Stimulated activated naive CD8-positive, alpha-beta T cell treated with anti-CD3 and anti-CD28 coated beads, Interleukin-15, Interleukin-2, amounts not matched to agents 100 ng/mL and 50 ng/mL, for 24 hours (primary cell): ENCODE measurements around the gene RARA.

Experiments used
- H3K27ac Mint-ChIP-seq: one replicate; pipeline ENCODE4 v1.8.0; 2021; ENCODE audit warnings: mild to moderate bottlenecking, mixed read lengths
- H3K27me3 Mint-ChIP-seq: one replicate; pipeline ENCODE4 v1.8.0; 2021; ENCODE audit warnings: mixed read lengths
- H3K36me3 Mint-ChIP-seq: one replicate; pipeline ENCODE4 v1.8.0; 2021; ENCODE audit warnings: low read depth, mixed read lengths
- H3K4me1 Mint-ChIP-seq: one replicate; pipeline ENCODE4 v1.8.0; 2021; ENCODE audit warnings: low read depth, mixed read lengths
- H3K4me3 Mint-ChIP-seq: one replicate; pipeline ENCODE4 v1.8.0; 2021; ENCODE audit warnings: mild to moderate bottlenecking, mixed read lengths
- H3K9me3 Mint-ChIP-seq: one replicate; pipeline ENCODE4 v1.8.0; 2021; ENCODE audit warnings: mixed read lengths

The RARA gene

GRCh38 chr17:40309031-40309948 is at the start of gene RARA:
Gene RARA, plus strand, starts transcription at chr17:40309180. Its CDS starts 22,039 bp downstream, at chr17:40331219.
- Mint-ChIP-seq H3K9me3 (no peaks in the 10 kb centered on the region), H3K4me3 (no peak within 1 kb of the TSS)

DNA sequence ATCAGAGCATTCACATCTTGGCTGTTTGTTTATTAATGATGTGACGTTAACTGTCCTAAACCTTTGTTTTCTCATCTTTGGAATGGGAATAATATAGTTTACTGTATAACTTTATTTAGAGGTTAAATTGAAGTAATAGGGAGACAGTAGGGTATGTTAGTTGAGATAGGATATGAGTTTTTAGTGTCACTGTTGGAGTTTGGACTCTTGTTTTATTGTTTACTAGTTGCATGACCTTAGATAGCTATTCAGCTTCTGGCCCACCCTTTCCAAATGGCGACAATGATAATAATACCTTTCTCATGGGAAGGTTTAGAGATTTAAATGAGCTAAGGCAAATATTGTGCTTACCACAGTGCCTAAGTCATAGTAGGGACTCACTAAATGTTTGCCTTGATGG is 49.5 kb upstream of the RARA start:
- no peak overlapping the region for H3K4me3 Mint-ChIP-seq

More at GRCh38 chr17:40309031-40309948, at the start of gene RARA:
- Mint-ChIP-seq H3K27ac (no peak within 1 kb of the TSS), H3K27me3 (no peaks in the 10 kb centered on the region), H3K4me1 (peaks cover 18% of the 10 kb centered on the region), H3K36me3 (peaks cover 3% of the 10 kb centered on the region)

DNA sequence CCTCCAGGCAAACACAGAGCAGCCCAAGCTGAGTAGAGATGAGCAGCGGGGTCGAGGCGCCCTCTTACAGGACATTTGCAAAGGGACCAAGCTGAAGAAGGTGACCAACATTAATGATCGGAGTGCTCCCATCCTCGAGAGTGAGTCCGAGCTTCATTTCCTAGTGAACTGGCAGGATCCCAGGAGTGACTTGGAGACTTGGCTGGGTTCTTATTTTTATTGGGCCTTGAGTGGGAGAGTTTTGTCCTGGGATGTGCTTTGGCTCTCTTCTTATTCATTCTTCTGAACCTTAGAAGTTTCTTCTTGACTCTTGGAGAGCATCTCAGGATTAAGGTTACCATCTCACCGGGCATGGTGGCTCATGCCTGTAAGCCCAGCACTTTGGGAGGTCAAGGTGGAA is 48.5 kb upstream of the RARA start:
- H3K4me1 Mint-ChIP-seq, result peaks cover 12% of the 10 kb centered on the region

More for the DNA sequence above, 49.5 kb upstream of the RARA start:
- no peaks in the 10 kb centered on the region for H3K27me3 Mint-ChIP-seq
- H3K9me3 Mint-ChIP-seq, result no peaks in the 10 kb centered on the region
- H3K4me1 Mint-ChIP-seq, result peaks cover 15% of the 10 kb centered on the region
- peaks cover 50% of the 10 kb centered on the region for H3K36me3 Mint-ChIP-seq
- H3K27ac Mint-ChIP-seq, result no peak overlapping the region

DNA sequence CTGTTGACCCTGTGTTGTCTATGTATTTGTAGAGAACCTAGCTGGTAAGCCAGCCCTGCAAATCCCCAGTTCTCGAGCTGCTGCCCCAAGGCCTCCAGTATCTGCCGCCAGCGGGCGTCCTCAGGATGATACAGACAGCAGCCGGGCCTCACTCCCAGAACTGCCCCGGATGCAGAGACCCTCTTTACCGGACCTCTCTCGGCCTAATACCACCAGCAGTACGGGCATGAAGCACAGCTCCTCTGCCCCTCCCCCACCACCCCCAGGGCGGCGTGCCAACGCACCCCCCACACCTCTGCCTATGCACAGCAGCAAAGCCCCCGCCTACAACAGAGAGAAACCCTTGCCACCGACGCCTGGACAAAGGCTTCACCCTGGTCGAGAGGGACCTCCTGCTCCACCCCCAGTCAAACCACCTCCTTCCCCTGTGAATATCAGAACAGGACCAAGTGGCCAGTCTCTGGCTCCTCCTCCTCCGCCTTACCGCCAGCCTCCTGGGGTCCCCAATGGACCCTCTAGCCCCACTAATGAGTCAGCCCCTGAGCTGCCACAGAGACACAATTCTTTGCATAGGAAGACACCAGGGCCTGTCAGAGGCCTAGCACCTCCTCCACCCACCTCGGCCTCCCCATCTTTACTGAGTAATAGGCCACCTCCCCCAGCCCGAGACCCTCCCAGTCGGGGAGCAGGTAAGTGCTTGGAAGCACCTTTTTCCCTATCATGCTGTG is 44.4 kb upstream of the RARA start:
- no peak overlapping the region for H3K27ac Mint-ChIP-seq
- peaks cover 12% of the 10 kb centered on the region for H3K4me1 Mint-ChIP-seq
- peaks cover 27% of the 10 kb centered on the region for H3K36me3 Mint-ChIP-seq
- no peak overlapping the region for H3K4me3 Mint-ChIP-seq
- no peaks in the 10 kb centered on the region for H3K27me3 Mint-ChIP-seq
- no peaks in the 10 kb centered on the region for H3K9me3 Mint-ChIP-seq

More for the DNA sequence above, 48.5 kb upstream of the RARA start:
- Mint-ChIP-seq H3K27me3 (no peaks in the 10 kb centered on the region), H3K36me3 (peaks cover 50% of the 10 kb centered on the region), H3K4me3 (no peak overlapping the region), H3K27ac (no peak overlapping the region), H3K9me3 (no peaks in the 10 kb centered on the region)

GRCh38 chr17:40265337-40265736 is 43.6 kb upstream of the RARA start:
- no peaks in the 10 kb centered on the region for H3K9me3 Mint-ChIP-seq
- peaks cover 12% of the 10 kb centered on the region for H3K4me1 Mint-ChIP-seq
- H3K4me3 Mint-ChIP-seq, result no peak overlapping the region
- no peak overlapping the region for H3K27ac Mint-ChIP-seq
- H3K36me3 Mint-ChIP-seq, result peaks cover 25% of the 10 kb centered on the region
- H3K27me3 Mint-ChIP-seq, result no peaks in the 10 kb centered on the region

DNA sequence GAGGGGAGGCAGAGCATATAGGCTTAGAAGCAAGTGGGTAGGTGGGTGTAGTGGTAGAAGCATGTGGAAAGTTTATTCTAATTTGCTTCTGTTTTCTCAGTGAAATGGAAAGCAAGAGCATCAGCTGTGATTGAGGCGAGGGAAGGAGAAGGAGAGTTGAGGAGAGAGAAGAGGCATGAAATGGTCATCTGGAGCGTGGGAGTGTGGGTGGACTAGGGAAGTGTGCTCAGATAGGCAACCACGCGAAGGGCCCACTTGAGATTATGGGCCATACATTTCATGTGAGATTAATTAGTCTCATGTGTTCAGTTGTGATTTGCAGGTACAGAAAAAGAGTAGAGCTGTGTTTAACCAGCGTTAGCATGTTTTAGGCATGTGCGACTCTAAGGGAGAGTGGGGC is 42.1 kb upstream of the RARA start:
- Mint-ChIP-seq H3K4me3 (no peak overlapping the region), H3K27ac (no peak overlapping the region), H3K36me3 (peaks cover 17% of the 10 kb centered on the region), H3K4me1 (peaks cover 12% of the 10 kb centered on the region), H3K27me3 (no peaks in the 10 kb centered on the region), H3K9me3 (no peaks in the 10 kb centered on the region)

GRCh38 chr17:40268141-40268712 is 40.8 kb upstream of the RARA start:
- Mint-ChIP-seq H3K4me1 (no peaks in the 10 kb centered on the region), H3K27ac (no peak overlapping the region), H3K27me3 (no peaks in the 10 kb centered on the region), H3K9me3 (no peaks in the 10 kb centered on the region), H3K4me3 (no peak overlapping the region), H3K36me3 (peaks cover 14% of the 10 kb centered on the region)

- H3K4me3 Mint-ChIP-seq, result no peak overlapping the region
- H3K4me1 Mint-ChIP-seq, result peaks cover 39% of the 10 kb centered on the region
- H3K27me3 Mint-ChIP-seq, result no peaks in the 10 kb centered on the region
- H3K27ac Mint-ChIP-seq, result peak overlapping the region; percentile 77
- peaks cover 72% of the 10 kb centered on the region for H3K36me3 Mint-ChIP-seq
- H3K9me3 Mint-ChIP-seq, result no peaks in the 10 kb centered on the region
Observed at GRCh38 chr17:40278414-40278813, 30.6 kb upstream of the RARA start.

DNA sequence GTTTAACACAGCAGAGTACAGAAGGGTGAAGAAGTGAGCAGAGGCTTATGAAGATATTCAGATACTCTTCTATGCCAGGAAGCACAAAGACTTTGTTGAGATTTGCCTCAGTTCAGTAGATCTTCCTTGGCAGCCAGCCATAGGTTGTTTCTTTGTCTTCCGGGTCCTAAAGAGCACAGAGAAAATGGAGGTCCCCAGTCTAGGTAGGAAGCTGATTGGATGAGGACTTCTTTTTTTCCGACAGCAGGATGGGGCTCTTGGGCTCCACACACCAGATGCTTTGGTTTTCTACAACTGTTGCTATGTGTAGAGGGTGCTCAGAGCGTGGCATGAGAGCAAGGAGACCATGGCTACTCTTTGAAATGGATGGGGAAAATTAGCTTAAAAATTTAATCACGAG is 29.6 kb upstream of the RARA start:
- Mint-ChIP-seq H3K4me1 (peaks cover 49% of the 10 kb centered on the region), H3K27me3 (no peaks in the 10 kb centered on the region), H3K4me3 (no peak overlapping the region), H3K9me3 (no peaks in the 10 kb centered on the region), H3K27ac (no peak overlapping the region), H3K36me3 (peaks cover 68% of the 10 kb centered on the region)

DNA sequence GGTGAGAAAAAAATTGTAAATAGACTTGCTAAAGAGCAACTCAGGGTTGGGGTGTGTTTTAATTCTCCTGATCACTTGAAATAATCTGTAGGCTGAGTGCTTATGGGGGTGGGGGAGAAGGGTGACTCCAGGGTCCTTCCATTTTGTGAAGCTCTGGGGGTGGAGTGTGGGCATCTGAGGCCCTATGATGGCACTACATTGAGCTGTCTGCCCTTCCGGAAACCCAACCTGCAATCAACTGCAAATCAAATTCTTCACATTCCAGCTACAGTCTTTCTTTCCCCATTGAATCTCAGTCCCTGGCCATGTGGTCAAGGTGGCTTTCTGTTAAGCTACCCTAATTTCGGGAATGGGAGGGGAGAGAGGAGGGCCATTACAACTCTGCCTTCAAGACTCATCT is 27.3 kb upstream of the RARA start:
- no peaks in the 10 kb centered on the region for H3K9me3 Mint-ChIP-seq
- H3K27me3 Mint-ChIP-seq, result no peaks in the 10 kb centered on the region
- H3K4me3 Mint-ChIP-seq, result peak overlapping the region; percentile 30
- peak overlapping the region; percentile 84 for H3K27ac Mint-ChIP-seq
- H3K36me3 Mint-ChIP-seq, result peaks cover 53% of the 10 kb centered on the region
- H3K4me1 Mint-ChIP-seq, result peaks cover 67% of the 10 kb centered on the region

GRCh38 chr17:40283662-40284061 is 25.3 kb upstream of the RARA start:
- no peaks in the 10 kb centered on the region for H3K9me3 Mint-ChIP-seq
- H3K4me1 Mint-ChIP-seq, result peaks cover 73% of the 10 kb centered on the region
- no peaks in the 10 kb centered on the region for H3K27me3 Mint-ChIP-seq
- peaks cover 44% of the 10 kb centered on the region for H3K36me3 Mint-ChIP-seq
- peak overlapping the region; percentile 78 for H3K4me3 Mint-ChIP-seq
- peak overlapping the region; percentile 94 for H3K27ac Mint-ChIP-seq

DNA sequence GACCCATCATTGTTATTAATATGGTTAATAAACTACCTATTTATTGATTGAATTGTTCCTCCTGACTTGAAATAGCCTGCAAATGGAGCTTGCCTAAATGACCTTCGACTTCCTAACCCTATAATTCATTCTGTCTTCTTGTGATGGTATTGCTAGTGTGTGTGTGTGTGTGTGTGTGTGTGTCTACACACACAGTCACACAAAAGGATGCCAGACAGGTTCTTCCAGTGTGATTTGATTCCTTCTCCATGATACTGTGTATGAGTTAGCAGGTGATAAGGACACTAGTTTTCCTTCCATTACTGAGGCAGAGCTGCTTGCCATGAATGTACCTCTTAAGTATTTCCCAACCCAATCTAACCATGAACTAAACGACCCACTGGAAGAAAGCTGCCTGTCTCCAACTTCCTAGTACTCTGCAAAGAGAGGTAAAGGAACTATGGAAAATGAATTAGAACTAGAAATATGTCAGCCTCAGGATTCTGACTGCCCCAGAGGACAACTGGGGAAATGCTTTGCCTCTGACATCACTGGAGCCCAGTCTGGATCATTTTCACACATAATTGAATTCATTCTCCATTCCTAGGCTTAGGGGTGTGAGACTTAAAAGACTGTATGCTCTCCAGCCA is 24.8 kb upstream of the RARA start:
- Mint-ChIP-seq H3K36me3 (peaks cover 45% of the 10 kb centered on the region), H3K4me1 (peaks cover 72% of the 10 kb centered on the region), H3K27ac (peak overlapping the region; percentile 90), H3K9me3 (no peaks in the 10 kb centered on the region), H3K27me3 (no peaks in the 10 kb centered on the region), H3K4me3 (peak overlapping the region; percentile 78)

DNA sequence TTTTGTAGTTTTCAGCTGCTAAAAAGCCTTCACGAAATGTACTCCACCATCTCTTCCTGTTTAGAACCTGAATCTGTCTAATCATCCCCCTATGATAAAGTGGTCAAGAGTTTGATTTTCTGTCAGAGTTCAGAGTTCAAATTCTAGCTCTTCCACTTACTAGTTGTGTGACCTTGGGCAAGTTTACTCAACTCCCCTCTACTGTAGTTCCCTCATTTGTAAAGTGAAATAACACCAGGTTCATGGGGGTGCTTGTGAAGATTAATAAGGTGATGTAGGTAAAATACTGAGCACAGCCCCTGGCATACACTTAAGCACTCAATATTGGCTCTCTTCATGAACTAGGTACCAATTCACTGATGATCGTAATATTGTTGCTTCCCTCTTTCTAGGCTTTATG is 22.5 kb upstream of the RARA start:
- H3K36me3 Mint-ChIP-seq, result peaks cover 47% of the 10 kb centered on the region
- H3K9me3 Mint-ChIP-seq, result no peaks in the 10 kb centered on the region
- H3K4me1 Mint-ChIP-seq, result peaks cover 90% of the 10 kb centered on the region
- H3K4me3 Mint-ChIP-seq, result no peak overlapping the region
- H3K27ac Mint-ChIP-seq, result no peak overlapping the region
- no peaks in the 10 kb centered on the region for H3K27me3 Mint-ChIP-seq

- Mint-ChIP-seq H3K4me1 (peaks cover 84% of the 10 kb centered on the region), H3K27ac (peak overlapping the region; percentile 98), H3K4me3 (peak overlapping the region; percentile 99)
Observed at GRCh38 chr17:40287159-40287493, 21.9 kb upstream of the RARA start.

More at GRCh38 chr17:40287159-40287493, 21.9 kb upstream of the RARA start:
- Mint-ChIP-seq H3K36me3 (peaks cover 48% of the 10 kb centered on the region), H3K9me3 (no peaks in the 10 kb centered on the region), H3K27me3 (no peaks in the 10 kb centered on the region)
